Endodermal cell (in vitro differentiated cells): Measurements from ENCODE around the gene RARG. TPM values are rescaled to one million over a fixed set of nuclear protein-coding genes. Genes with fewer than 3 reads are reported as not detected.

Source experiments
- DNase-seq: peaks from one replicate; pipeline ENCODE4 v3.0.0-alpha.2; 2017
- H3K27ac ChIP-seq: 2 replicates; pipeline ENCODE4 v1.5.1; 2013; ENCODE audit warnings: mild to moderate bottlenecking, low read depth, low read length, moderate library complexity
- H3K27me3 ChIP-seq: 2 replicates; pipeline ENCODE4 v1.6.1; 2013; ENCODE audit warnings: mild to moderate bottlenecking, low read length, moderate library complexity; ENCODE audit not compliant: insufficient read depth, control insufficient read depth, poor library complexity, severe bottlenecking
- H3K36me3 ChIP-seq: 2 replicates; pipeline ENCODE4 v1.7.0; 2013; ENCODE audit warnings: mild to moderate bottlenecking, low read length, moderate library complexity; ENCODE audit not compliant: control insufficient read depth, insufficient read depth
- H3K4me1 ChIP-seq: one replicate; pipeline ENCODE4 v1.7.0; 2013; ENCODE audit warnings: low read length; ENCODE audit not compliant: control insufficient read depth, insufficient read depth
- H3K4me3 ChIP-seq: 2 replicates; pipeline ENCODE4 v1.5.1; 2013; ENCODE audit warnings: mild to moderate bottlenecking, low read length, moderate library complexity
- H3K9ac ChIP-seq: 2 replicates; pipeline ENCODE4 v1.6.1; 2013; ENCODE audit warnings: mild to moderate bottlenecking, low read length, moderate library complexity; ENCODE audit not compliant: poor library complexity, severe bottlenecking; ENCODE audit errors: extremely low read depth
- H3K9me3 ChIP-seq: 2 replicates; pipeline ENCODE4 v1.6.1; 2013; ENCODE audit warnings: mild to moderate bottlenecking, low read length, moderate library complexity; ENCODE audit not compliant: control insufficient read depth
- H3K27ac Mint-ChIP-seq: 2 replicates; pipeline ENCODE4 v1.8.0; 2020; ENCODE audit warnings: mixed read lengths
- H3K27me3 Mint-ChIP-seq: 2 replicates; pipeline ENCODE4 v1.8.0; 2021; ENCODE audit warnings: mild to moderate bottlenecking, mixed read lengths; ENCODE audit not compliant: insufficient read depth
- H3K36me3 Mint-ChIP-seq: 2 replicates; pipeline ENCODE4 v1.8.0; 2020; ENCODE audit warnings: low read depth, mixed read lengths
- H3K4me1 Mint-ChIP-seq: 2 replicates; pipeline ENCODE4 v1.8.0; 2020; ENCODE audit warnings: mixed read lengths
- H3K4me3 Mint-ChIP-seq: 2 replicates; pipeline ENCODE4 v1.8.0; 2020; ENCODE audit warnings: mild to moderate bottlenecking, moderate library complexity, mixed read lengths
- H3K9me3 Mint-ChIP-seq: 2 replicates; pipeline ENCODE4 v1.8.0; 2020; ENCODE audit warnings: mild to moderate bottlenecking, mixed read lengths
- WGBS, 2 experiments: methylation state at CpG; one replicate each; pipeline versions ENCODE4 v1.1.5 to v1.1.7; 2013; ENCODE audit warnings: missing lambda C conversion rate in 2 of 2, mixed read lengths in 1 of 2; ENCODE audit not compliant: insufficient coverage in 1 of 2, insufficient read length in 1 of 2; 5-methylcytosine and 5-hydroxymethylcytosine counted together
- total RNA-seq, 2 donors: library from RNA; stranded (reverse); fragmentation: NEBNext Ultra II Directional in 1 of 2; extraction: Animal tissue kit (Norgen Biotek cat#: 25700) in 1 of 2; gene quantifications; 2 replicates in 1 of 2; 3 replicates in 1 of 2; pipeline ENCODE4 v1.2.1, GENCODE V29; 2021
- TF ChIP-seq, protein P1 (sequence below): fragments of 200-600 bp; sonication (generic); conservative IDR thresholded peaks from 2 replicates; pipeline ENCODE4 v1.5.0; 2021; ENCODE audit warnings: antibody characterized with exemption, mild to moderate bottlenecking

Gene RARG
- total RNA-seq, 2 donors from 2014 or later, result 19.5 to 26.8 TPM

DNA sequence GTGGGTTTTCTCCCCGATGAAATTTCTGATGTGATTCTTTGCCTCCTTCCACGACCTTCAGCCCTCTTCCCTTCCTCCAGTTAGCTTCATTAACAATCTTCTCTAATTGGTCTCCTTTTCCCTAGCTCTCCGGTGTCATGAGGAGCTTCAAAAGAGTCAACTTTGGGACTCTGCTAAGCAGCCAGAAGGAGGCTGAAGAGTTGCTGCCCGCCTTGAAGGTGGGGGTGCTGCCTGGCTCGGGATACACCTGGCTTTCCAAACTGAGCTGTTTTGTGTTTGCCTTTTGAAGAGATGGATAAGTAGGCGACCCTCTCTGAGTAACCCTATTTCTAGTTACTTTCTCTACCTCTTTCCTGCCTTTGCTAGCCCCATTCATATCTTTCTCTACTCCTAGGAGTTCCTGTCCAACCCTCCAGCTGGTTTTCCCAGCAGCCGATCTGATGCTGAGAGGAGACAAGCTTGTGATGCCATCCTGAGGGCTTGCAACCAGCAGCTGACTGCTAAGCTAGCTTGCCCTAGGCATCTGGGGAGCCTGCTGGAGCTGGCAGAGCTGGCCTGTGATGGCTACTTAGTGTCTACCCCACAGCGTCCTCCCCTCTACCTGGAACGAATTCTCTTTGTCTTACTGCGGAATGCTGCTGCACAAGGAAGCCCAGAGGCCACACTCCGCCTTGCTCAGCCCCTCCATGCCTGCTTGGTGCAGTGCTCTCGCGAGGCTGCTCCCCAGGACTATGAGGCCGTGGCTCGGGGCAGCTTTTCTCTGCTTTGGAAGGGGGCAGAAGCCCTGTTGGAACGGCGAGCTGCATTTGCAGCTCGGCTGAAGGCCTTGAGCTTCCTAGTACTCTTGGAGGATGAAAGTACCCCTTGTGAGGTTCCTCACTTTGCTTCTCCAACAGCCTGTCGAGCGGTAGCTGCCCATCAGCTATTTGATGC lies 36.9 kb upstream of the RARG start:
- Histone ChIP-seq H3K9me3 (no peaks in the 10 kb centered on the region), H3K4me1 (peaks cover 9% of the 10 kb centered on the region), H3K4me3 (peak overlapping the region; percentile 95), H3K9ac (peak overlapping the region; percentile 63), H3K36me3 (no peaks in the 10 kb centered on the region), H3K27me3 (no peaks in the 10 kb centered on the region), H3K27ac (no peak overlapping the region)
- Mint-ChIP-seq H3K9me3 (no peaks in the 10 kb centered on the region), H3K27me3 (no peaks in the 10 kb centered on the region), H3K27ac (peak overlapping the region; percentile 95), H3K4me3 (peak overlapping the region; percentile 94), H3K36me3 (peaks cover 15% of the 10 kb centered on the region), H3K4me1 (peaks cover 8% of the 10 kb centered on the region)
- WGBS, 2 experiments, result 67 to 69% methylated on average over 18 to 20 of the region's 20 CpGs
- DNase-seq, result no peak
- TF ChIP-seq, protein P1, sequence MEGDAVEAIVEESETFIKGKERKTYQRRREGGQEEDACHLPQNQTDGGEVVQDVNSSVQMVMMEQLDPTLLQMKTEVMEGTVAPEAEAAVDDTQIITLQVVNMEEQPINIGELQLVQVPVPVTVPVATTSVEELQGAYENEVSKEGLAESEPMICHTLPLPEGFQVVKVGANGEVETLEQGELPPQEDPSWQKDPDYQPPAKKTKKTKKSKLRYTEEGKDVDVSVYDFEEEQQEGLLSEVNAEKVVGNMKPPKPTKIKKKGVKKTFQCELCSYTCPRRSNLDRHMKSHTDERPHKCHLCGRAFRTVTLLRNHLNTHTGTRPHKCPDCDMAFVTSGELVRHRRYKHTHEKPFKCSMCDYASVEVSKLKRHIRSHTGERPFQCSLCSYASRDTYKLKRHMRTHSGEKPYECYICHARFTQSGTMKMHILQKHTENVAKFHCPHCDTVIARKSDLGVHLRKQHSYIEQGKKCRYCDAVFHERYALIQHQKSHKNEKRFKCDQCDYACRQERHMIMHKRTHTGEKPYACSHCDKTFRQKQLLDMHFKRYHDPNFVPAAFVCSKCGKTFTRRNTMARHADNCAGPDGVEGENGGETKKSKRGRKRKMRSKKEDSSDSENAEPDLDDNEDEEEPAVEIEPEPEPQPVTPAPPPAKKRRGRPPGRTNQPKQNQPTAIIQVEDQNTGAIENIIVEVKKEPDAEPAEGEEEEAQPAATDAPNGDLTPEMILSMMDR, result no peak

- H3K4me3 ChIP-seq, result peak within 1 kb of the TSS; percentile 95
- H3K27ac ChIP-seq, result no peak within 1 kb of the TSS
- Mint-ChIP-seq H3K9me3 (no peaks in the 10 kb centered on the region), H3K4me3 (peak within 1 kb of the TSS; percentile 94), H3K27me3 (no peaks in the 10 kb centered on the region), H3K36me3 (peaks cover 15% of the 10 kb centered on the region), H3K4me1 (peaks cover 8% of the 10 kb centered on the region), H3K27ac (peak within 1 kb of the TSS; percentile 95)
- DNase-seq, result peak; percentile 96
- H3K9ac ChIP-seq, result peak within 1 kb of the TSS; percentile 63
- H3K36me3 ChIP-seq, result no peaks in the 10 kb centered on the region
- H3K4me1 ChIP-seq, result peaks cover 9% of the 10 kb centered on the region
- TF ChIP-seq, protein P1, result peak; percentile 64
- 0% methylated on average over 30 to 58 of the region's 58 CpGs for WGBS, 2 experiments
- no peaks in the 10 kb centered on the region for H3K9me3 ChIP-seq
- no peaks in the 10 kb centered on the region for H3K27me3 ChIP-seq
Measured at GRCh38 chr12:53267999-53268629, 36.1 kb upstream of the RARG start, which contains the start of gene ESPL1. TSS of gene ESPL1 (plus strand) at chr12:53268299. CDS start at chr12:53268767, 468 bp downstream.

GRCh38 chr12:53267306-53267998 lies 35.4 kb upstream of the RARG start:
- DNase-seq, result no peak
- no peak overlapping the region for H3K9ac ChIP-seq
- no peaks in the 10 kb centered on the region for H3K36me3 ChIP-seq
- H3K9me3 ChIP-seq, result no peaks in the 10 kb centered on the region
- peak overlapping the region; percentile 95 for H3K4me3 ChIP-seq
- H3K27ac ChIP-seq, result no peak overlapping the region
- Mint-ChIP-seq H3K4me1 (peaks cover 8% of the 10 kb centered on the region), H3K9me3 (no peaks in the 10 kb centered on the region), H3K36me3 (peaks cover 12% of the 10 kb centered on the region), H3K27ac (peak overlapping the region; percentile 95), H3K27me3 (no peaks in the 10 kb centered on the region), H3K4me3 (peak overlapping the region; percentile 94)
- TF ChIP-seq, protein P1, result no peak
- H3K27me3 ChIP-seq, result no peaks in the 10 kb centered on the region
- 74 to 80% methylated on average over 12 to 14 of the region's 18 CpGs for WGBS, 2 experiments
- peaks cover 9% of the 10 kb centered on the region for H3K4me1 ChIP-seq
